GM12801 (cell line): Measurements from ENCODE around the gene FARSA.

ENCODE experiments used
- CTCF ChIP-seq: IDR thresholded peaks from one replicate; pipeline ENCODE4 v1.5.1; 2011; ENCODE audit warnings: control low read depth; ENCODE audit not compliant: insufficient read length; ENCODE audit errors: extremely low read depth

The FARSA gene

DNA sequence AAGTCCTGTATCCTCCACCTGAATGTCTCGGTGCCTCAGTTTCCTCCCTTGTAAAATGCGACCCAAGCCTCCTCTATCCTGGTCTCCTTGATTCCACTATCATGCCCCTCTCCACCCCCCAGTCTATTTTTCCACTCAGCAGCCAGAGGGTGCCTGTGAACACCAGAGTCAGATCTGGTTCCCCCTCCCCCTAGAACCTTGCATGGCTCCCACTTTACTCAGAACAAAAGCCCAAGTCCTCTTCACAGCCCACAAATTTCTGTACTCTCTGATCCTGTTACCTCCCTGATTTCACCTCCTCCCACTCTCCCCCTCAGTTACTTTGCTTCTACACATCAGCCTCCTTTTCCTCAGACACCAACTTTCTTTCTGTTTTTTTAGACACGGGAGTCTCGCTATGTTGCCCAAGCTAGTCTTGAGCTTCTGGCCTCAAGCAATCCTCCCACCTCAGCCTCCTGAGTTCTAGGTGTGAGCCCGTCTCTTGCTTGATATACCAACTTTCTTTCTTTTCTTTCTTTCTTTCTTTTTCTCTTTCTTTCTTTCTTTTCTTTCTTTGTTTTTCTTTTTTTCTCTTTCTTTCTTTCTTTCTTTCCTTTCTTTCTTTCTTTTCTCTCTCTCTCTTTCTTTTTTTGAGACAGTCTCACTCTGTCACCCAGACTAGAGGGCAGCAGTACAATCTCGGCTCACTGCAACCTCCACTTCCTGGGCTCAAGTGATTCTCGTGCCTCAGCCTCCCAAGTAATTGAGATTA, 36.7 kb upstream of the FARSA start:
- no peak for TF ChIP-seq CTCF

GRCh38 chr19:12969292-12969988, 35.9 kb upstream of the FARSA start, which contains the start of gene DAND5:
DAND5 (plus strand) TSS chr19:12969576; CDS start chr19:12969661, 85 bp downstream.
- no peak for TF ChIP-seq CTCF

- no peak for TF ChIP-seq CTCF
Observed at GRCh38 chr19:12967907-12968306, 34.4 kb upstream of the FARSA start.

- no peak for TF ChIP-seq CTCF
Observed at GRCh38 chr19:12965812-12966135, 32.3 kb upstream of the FARSA start.

DNA sequence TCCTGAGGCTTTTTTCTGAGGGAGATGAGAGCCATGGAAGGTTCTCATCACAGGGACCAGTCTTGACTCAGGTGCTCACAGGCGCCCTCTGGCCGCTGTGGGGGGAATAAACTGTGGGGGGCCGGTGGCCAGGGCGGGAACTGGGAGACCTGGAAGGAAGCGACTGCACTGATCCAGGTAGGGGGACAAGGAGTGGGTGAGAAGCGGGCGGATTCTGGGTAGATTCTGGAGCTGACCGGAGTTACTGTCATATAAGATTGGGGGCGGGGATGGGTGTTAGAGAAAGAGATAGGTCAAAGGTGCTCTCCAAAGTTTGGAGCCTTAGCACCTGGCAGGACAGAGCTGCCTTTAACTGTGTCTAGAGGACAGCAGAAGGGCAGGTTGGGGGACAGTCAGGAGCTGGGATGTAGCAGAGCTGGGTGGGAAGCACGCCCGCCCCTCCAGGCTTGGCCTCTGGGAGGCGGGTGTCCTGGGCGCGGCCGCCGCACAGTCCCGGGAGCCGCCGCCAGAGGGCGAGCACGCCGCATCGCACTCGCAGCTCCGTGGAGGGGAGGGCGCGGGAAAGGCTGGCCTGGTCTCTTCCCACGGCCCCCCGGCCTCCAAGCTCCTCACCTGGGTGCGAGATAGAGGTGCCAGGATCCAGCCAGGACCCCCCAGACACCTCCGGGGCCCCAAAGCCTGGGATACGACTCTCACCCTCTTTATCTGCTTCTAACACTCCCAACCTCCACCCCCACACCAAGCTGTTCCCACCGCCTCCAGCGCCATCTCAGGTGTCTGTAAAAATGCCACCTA, 31.7 kb upstream of the FARSA start:
- TF ChIP-seq CTCF = peak; percentile 36

GRCh38 chr19:12959481-12959880, 26.0 kb upstream of the FARSA start:
- TF ChIP-seq CTCF = no peak
